ENCODE measurements around the gene ABHD13. TPM values are rescaled to one million over a fixed set of nuclear protein-coding genes. Genes with fewer than 3 reads are reported as not detected.

Gene ABHD13
- polyA plus RNA-seq (2013, experiment 1 of 2): 10.6 TPM
- 11.3 TPM for polyA plus RNA-seq (2013, experiment 2 of 2)

DNA sequence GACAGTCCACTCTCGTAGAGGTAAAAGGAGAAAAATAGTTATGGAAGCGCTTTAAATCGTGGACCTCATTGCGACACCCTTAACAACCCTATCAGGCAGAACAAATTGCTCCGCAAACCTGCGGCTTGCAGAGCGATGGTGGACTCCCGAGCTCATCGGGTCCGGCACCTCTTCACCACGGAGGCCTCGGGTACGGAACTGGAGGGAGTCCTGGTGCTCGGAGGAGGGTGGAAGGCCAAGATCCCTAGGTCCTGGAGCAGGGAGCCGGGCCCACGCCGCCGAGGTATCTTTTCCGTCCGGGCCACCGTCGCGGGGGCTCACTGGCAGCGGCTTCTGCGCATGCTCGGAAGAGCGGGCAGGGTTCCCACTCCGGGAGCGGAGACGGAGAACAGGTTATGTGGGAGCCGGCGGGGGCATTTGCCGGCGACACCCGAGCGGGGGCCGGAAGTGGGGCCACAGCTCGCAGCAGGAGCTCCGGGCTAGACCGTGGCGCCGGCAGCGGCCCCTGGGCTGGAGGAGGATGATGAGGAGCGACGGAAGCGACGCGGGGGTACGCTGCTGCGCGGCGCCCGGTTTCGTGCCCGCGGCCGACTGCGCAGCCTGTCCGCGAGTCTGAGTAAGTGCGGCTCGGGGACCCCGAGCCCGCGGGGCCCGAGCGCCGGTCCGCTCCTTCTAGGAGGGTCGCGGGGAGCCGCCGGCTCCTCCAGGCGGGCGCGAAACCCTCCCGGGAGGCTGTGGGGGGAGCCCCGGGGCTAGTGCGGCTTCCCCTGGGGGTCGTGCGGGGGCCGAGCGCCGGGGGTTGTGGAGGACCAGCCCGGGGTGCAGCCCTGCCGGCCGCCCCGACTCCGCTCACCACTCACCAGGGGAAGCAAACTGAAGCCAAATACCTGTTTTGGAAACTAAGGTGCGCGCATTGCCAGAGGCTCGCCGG lies at the start of gene ABHD13:
TSS of gene ABHD13 (plus strand) at position 349 of the 931 bp plus-strand sequence. CDS start 10,827 bp downstream, outside the sequence.
- Histone ChIP-seq H3K27ac (ENCODE audit: low read depth, low read length, severe bottlenecking) (peak within 1 kb of the TSS; percentile 78), H3K9me3 (ENCODE audit: control insufficient read depth, low read length) (no peaks in the 10 kb centered on the region), H3K36me3 (ENCODE audit: control insufficient read depth, insufficient read depth, low read length) (no peaks in the 10 kb centered on the region), H3K4me1 (ENCODE audit: control insufficient read depth, insufficient read depth, low read length, poor library complexity, severe bottlenecking) (peaks cover 7% of the 10 kb centered on the region), H3K4me3 (ENCODE audit: extremely low read depth, insufficient read depth, low read length, poor library complexity, severe bottlenecking) (peak within 1 kb of the TSS; percentile 94)
- WGBS, 2 experiments (ENCODE audit: insufficient coverage in 2 of 2): 0 to 1% methylated on average over 49 to 72 of the region's 93 CpGs

GRCh38 chr13:108168929-108169328 lies 49.3 kb upstream of the ABHD13 start:
- no peaks in the 10 kb centered on the region for H3K9me3 ChIP-seq (ENCODE audit: control insufficient read depth, low read length)
- no peaks in the 10 kb centered on the region for H3K36me3 ChIP-seq (ENCODE audit: control insufficient read depth, insufficient read depth, low read length)
- H3K4me3 ChIP-seq (ENCODE audit: extremely low read depth, insufficient read depth, low read length, poor library complexity, severe bottlenecking): no peak overlapping the region
- H3K27ac ChIP-seq (ENCODE audit: low read depth, low read length, severe bottlenecking): no peak overlapping the region
- no peaks in the 10 kb centered on the region for H3K4me1 ChIP-seq (ENCODE audit: control insufficient read depth, insufficient read depth, low read length, poor library complexity, severe bottlenecking)
- 80 to 81% methylated on average over 3 of the region's 3 CpGs for WGBS, 2 experiments (ENCODE audit: insufficient coverage in 2 of 2)

DNA sequence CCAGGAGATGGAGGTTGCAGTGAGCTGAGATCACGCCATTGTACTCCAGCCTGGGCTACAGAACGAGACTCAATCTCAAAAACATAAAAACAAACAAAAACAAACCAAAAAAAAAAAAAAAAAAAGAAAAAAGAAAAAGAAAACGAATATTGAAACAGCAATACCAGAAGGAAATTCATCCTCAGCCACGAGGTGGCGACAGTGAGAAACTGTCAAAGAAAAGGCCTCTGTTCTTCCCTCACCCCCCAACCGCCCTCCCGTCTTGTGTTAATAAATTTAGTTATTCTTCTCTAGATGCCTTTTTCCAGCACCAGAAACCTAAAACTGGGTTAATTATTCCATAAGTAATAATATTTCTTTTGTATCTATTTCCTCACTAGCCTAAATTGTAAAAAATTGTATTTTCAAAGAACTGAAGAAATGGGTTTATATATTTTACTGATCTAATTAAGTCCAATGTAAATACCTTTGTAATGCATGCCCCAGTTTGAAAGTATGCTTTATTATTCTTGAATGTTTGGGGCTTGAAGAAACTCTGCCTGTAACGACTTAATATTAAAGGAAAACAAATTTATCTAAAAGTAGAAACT lies 41.4 kb upstream of the ABHD13 start:
- WGBS, 2 experiments (ENCODE audit: insufficient coverage in 2 of 2): 40% methylated on average over 1 of the region's 8 CpGs; no CpG with 5 or more reads in 1 of the 2 experiments
- Histone ChIP-seq H3K36me3 (ENCODE audit: control insufficient read depth, insufficient read depth, low read length) (no peaks in the 10 kb centered on the region), H3K4me1 (ENCODE audit: control insufficient read depth, insufficient read depth, low read length, poor library complexity, severe bottlenecking) (no peaks in the 10 kb centered on the region), H3K27ac (ENCODE audit: low read depth, low read length, severe bottlenecking) (no peak overlapping the region), H3K4me3 (ENCODE audit: extremely low read depth, insufficient read depth, low read length, poor library complexity, severe bottlenecking) (no peak overlapping the region), H3K9me3 (ENCODE audit: control insufficient read depth, low read length) (no peaks in the 10 kb centered on the region)

DNA sequence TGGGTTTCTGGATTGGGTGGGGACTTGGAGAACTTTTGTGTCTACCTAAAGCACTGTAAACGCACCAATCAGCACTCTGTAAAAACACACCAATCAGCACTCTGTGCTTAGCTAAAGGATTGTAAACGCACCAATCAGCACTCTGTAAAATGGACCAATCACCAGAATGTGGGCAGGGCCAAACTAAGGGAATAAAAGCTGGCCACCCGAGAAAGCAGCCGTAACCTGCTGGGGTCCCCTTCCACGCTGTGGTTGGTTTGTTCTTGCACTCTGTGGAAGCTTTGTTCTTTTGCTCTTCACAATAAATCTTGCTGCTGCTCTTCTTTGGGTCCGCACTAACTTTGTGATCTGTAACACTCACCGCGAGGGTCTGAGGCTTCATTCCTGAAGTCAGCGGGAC lies 40.1 kb upstream of the ABHD13 start:
- Histone ChIP-seq H3K36me3 (ENCODE audit: control insufficient read depth, insufficient read depth, low read length) (no peaks in the 10 kb centered on the region), H3K4me3 (ENCODE audit: extremely low read depth, insufficient read depth, low read length, poor library complexity, severe bottlenecking) (no peak overlapping the region), H3K4me1 (ENCODE audit: control insufficient read depth, insufficient read depth, low read length, poor library complexity, severe bottlenecking) (no peaks in the 10 kb centered on the region), H3K27ac (ENCODE audit: low read depth, low read length, severe bottlenecking) (no peak overlapping the region), H3K9me3 (ENCODE audit: control insufficient read depth, low read length) (no peaks in the 10 kb centered on the region)
- 69 to 75% methylated on average over 4 to 7 of the region's 9 CpGs for WGBS, 2 experiments (ENCODE audit: insufficient coverage in 2 of 2)

DNA sequence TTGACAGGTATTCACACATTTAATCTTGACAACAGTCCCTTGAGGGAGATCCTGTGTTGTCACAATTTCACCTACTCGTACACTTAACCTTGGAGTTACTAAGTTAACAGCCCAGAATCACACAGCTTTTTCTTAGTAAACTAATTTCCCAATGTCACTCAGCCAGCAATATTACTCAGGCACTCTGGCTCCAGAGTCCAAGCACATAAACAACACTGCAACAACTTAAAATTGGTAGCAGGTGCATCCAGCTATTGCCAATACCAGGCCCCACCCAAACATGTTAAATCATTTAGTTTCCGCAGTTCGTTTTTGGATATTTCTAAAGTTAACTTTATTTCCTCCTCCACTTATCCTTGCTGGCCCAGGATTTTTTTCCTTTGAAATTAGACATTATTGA lies 35.5 kb upstream of the ABHD13 start:
- 90 to 93% methylated on average over 2 to 3 of the region's 3 CpGs for WGBS, 2 experiments (ENCODE audit: insufficient coverage in 2 of 2)
- no peak overlapping the region for H3K27ac ChIP-seq (ENCODE audit: low read depth, low read length, severe bottlenecking)
- H3K4me1 ChIP-seq (ENCODE audit: control insufficient read depth, insufficient read depth, low read length, poor library complexity, severe bottlenecking): no peaks in the 10 kb centered on the region
- no peaks in the 10 kb centered on the region for H3K36me3 ChIP-seq (ENCODE audit: control insufficient read depth, insufficient read depth, low read length)
- no peaks in the 10 kb centered on the region for H3K9me3 ChIP-seq (ENCODE audit: control insufficient read depth, low read length)
- no peak overlapping the region for H3K4me3 ChIP-seq (ENCODE audit: extremely low read depth, insufficient read depth, low read length, poor library complexity, severe bottlenecking)

- WGBS, 2 experiments (ENCODE audit: insufficient coverage in 2 of 2): 100% methylated on average over 1 of the region's 3 CpGs; no CpG with 5 or more reads in 1 of the 2 experiments
- H3K4me1 ChIP-seq (ENCODE audit: control insufficient read depth, insufficient read depth, low read length, poor library complexity, severe bottlenecking): no peaks in the 10 kb centered on the region
- no peaks in the 10 kb centered on the region for H3K36me3 ChIP-seq (ENCODE audit: control insufficient read depth, insufficient read depth, low read length)
- no peak overlapping the region for H3K27ac ChIP-seq (ENCODE audit: low read depth, low read length, severe bottlenecking)
- no peak overlapping the region for H3K4me3 ChIP-seq (ENCODE audit: extremely low read depth, insufficient read depth, low read length, poor library complexity, severe bottlenecking)
- no peaks in the 10 kb centered on the region for H3K9me3 ChIP-seq (ENCODE audit: control insufficient read depth, low read length)
Observed at GRCh38 chr13:108185223-108185622, 33.0 kb upstream of the ABHD13 start.

- H3K36me3 ChIP-seq (ENCODE audit: control insufficient read depth, insufficient read depth, low read length): no peaks in the 10 kb centered on the region
- 50% methylated on average over 1 of the region's 2 CpGs; no CpG with 5 or more reads in 1 of the 2 experiments for WGBS, 2 experiments (ENCODE audit: insufficient coverage in 2 of 2)
- no peaks in the 10 kb centered on the region for H3K4me1 ChIP-seq (ENCODE audit: control insufficient read depth, insufficient read depth, low read length, poor library complexity, severe bottlenecking)
- H3K9me3 ChIP-seq (ENCODE audit: control insufficient read depth, low read length): no peaks in the 10 kb centered on the region
- no peak overlapping the region for H3K4me3 ChIP-seq (ENCODE audit: extremely low read depth, insufficient read depth, low read length, poor library complexity, severe bottlenecking)
- H3K27ac ChIP-seq (ENCODE audit: low read depth, low read length, severe bottlenecking): no peak overlapping the region
Observed at GRCh38 chr13:108188260-108188659, 29.9 kb upstream of the ABHD13 start.

- no peak overlapping the region for H3K4me3 ChIP-seq (ENCODE audit: extremely low read depth, insufficient read depth, low read length, poor library complexity, severe bottlenecking)
- WGBS, 2 experiments (ENCODE audit: insufficient coverage in 2 of 2): 88 to 90% methylated on average over 1 to 2 of the region's 3 CpGs
- H3K27ac ChIP-seq (ENCODE audit: low read depth, low read length, severe bottlenecking): no peak overlapping the region
- H3K9me3 ChIP-seq (ENCODE audit: control insufficient read depth, low read length): peaks cover 12% of the 10 kb centered on the region
- no peaks in the 10 kb centered on the region for H3K4me1 ChIP-seq (ENCODE audit: control insufficient read depth, insufficient read depth, low read length, poor library complexity, severe bottlenecking)
- H3K36me3 ChIP-seq (ENCODE audit: control insufficient read depth, insufficient read depth, low read length): no peaks in the 10 kb centered on the region
Observed at GRCh38 chr13:108190897-108191296, 27.3 kb upstream of the ABHD13 start.

DNA sequence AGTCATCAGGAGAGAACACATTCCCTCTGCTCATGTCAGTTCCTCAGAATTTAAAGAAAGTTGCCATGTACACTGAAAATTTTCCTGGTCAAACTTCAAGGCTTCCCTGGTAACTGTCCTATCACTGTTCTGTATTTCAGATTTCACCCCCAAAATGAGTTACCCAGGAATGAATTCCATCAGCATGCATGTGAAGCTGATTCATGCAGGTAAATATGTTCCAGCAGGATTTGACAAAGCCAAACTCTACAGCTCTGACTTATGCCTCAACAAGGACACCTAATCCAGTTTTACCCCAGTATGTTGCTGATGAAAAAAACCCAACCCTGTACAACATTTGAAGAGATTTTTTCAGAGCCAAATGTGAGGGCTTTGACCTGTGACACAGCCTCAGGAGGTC lies 24.4 kb upstream of the ABHD13 start:
- H3K36me3 ChIP-seq (ENCODE audit: control insufficient read depth, insufficient read depth, low read length): no peaks in the 10 kb centered on the region
- peaks cover 14% of the 10 kb centered on the region for H3K9me3 ChIP-seq (ENCODE audit: control insufficient read depth, low read length)
- no peak overlapping the region for H3K4me3 ChIP-seq (ENCODE audit: extremely low read depth, insufficient read depth, low read length, poor library complexity, severe bottlenecking)
- H3K27ac ChIP-seq (ENCODE audit: low read depth, low read length, severe bottlenecking): no peak overlapping the region
- H3K4me1 ChIP-seq (ENCODE audit: control insufficient read depth, insufficient read depth, low read length, poor library complexity, severe bottlenecking): no peaks in the 10 kb centered on the region

DNA sequence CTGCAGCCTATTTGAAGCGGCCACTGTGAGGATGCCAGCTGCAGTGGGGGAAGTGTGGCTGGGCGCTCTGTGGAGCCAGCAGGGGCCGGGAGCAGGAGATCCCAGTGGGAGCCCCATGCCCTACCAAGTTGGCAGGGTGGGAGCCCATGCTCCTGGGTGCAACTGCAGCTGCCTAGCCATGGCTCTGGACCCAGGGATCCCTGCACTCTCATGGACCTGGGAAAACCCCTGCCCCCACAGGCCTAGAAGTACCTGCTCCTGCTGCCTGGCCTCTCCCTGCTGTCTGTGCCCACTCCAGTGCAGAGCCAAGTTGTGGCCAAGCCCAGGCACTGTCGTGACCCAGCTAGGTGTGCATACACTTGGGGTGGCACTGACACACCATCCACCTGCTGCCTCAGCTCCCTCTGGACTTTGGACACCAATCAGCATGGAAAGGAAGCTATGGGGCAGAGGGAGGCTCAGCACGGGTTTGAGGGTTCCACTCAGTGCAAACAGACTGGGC lies 23.7 kb upstream of the ABHD13 start:
- 94% methylated on average over 4 to 5 of the region's 5 CpGs for WGBS, 2 experiments (ENCODE audit: insufficient coverage in 2 of 2)
- no peak overlapping the region for H3K27ac ChIP-seq (ENCODE audit: low read depth, low read length, severe bottlenecking)
- H3K4me3 ChIP-seq (ENCODE audit: extremely low read depth, insufficient read depth, low read length, poor library complexity, severe bottlenecking): no peak overlapping the region
- H3K36me3 ChIP-seq (ENCODE audit: control insufficient read depth, insufficient read depth, low read length): no peaks in the 10 kb centered on the region
- H3K4me1 ChIP-seq (ENCODE audit: control insufficient read depth, insufficient read depth, low read length, poor library complexity, severe bottlenecking): no peaks in the 10 kb centered on the region
- H3K9me3 ChIP-seq (ENCODE audit: control insufficient read depth, low read length): peaks cover 14% of the 10 kb centered on the region
